AG08395 (cell line): ENCODE measurements around the gene NMB.
A peak's percentile ranks its signal among the peaks of the same experiment; 100 is the strongest.
"Not testable (repeated sequence)": the region's sequence is repeated elsewhere in the genome, so short reads cannot be mapped to it uniquely, and the experiment has no call there.

Experiments
- DNase-seq: peaks from one replicate; pipeline ENCODE4 v3.0.0; 2012; ENCODE audit warnings: mixed read lengths, low spot score

Gene NMB

DNA sequence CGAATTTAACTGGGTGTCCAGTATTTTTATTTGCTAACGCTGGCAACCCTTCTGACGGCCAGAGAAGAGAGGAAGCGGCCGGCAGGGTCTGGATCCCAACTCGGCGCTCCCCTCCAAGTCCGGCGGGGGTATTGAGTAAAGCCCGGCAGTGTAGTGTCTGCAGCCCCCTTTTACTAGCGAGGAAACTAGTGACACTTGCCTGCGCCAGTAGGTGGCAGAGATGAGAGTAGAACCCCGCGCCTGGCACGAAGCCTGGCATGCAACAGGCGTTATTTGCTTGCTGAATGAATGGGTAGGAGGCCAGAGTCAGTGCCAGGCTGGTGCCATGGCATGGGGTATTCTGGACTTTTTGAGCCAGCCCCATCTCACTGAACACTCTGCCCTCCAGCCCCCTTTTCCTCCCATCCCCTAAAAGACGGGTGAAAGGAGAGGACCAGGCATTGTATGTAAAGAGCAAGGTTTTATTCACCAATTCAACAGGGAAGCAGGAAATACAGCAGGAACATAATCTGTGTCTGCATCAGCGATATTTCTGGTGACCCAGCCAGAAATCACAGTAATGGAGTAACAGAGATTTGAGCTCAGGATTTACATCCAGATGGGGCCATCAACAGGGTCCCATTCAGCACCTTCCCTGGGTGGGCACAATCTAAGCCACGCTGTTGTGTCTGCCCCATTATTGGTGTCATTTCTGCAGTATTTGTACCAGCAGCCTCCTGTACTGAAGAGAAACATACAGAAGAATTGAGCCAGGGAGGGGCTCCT is 3.1 kb downstream of the NMB start:
- peak; percentile 68 for DNase-seq

DNA sequence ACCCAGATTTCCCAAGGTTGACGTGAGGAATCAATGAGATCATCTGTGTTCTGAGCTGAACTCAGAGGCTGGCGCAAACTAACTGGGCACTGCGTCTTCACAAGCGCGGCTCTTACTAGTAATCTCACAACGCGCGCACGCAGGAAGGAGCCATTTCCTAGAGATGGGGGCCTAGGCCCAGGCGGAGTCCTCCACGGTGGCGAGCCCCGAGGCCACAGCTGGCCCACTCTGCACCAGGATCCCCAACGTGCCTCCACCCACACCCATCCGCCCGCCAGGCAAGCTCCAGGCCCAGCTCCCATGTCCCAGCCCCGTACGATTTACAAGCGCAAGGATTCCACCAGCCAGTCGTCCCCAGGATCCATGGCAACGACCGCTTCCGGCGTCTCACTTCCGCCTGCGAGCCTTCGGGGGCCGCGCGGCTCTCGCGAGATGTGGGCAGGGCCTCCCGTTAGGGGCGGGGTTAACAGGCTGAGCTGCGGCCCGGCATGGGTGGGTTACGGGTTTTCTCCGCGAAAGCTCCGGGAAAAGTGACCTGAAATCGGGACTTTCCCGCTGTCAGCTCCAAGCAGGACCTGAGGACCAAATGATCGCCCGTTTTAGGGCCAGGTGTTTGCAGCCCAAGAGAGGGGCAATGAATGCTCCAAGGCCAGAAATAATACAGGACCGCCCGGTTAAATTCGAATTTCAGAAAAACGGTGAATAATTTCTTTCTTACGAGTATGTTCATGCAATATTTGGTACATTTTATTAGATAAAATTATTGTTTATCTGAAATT is 3.9 kb downstream of the NMB start, which contains the start of gene WDR73:
WDR73 (minus strand) TSS at position 374 of the 779 bp plus-strand sequence; CDS start at position 365, 9 bp downstream.
- peak; percentile 95 for DNase-seq

- DNase-seq: no peak
These were observed 4.5 kb downstream of the NMB start for GRCh38 chr15:84653584-84653909.

- DNase-seq: no peak
These were observed 8.3 kb downstream of the NMB start for GRCh38 chr15:84649706-84650105.

DNA sequence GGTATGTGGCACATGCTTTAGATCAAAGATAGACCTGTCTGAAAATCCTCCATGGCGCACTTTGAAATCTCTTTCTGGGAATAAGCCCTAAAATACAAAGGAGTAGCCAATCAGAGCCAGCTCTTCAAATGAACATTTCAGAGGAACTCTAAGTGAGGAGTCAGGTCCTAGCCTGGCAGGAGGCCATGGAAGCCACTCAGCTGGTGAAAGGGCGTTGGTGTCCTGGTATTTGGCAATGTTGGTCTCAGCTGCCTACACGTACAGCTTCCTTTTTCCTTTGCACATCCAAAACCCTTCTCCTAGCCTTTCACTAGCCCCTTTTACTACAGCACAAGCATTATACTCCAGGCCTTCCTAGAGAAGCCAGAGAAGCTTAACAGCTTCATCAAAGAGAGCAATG is 9.5 kb downstream of the NMB start:
- DNase-seq: no peak

DNA sequence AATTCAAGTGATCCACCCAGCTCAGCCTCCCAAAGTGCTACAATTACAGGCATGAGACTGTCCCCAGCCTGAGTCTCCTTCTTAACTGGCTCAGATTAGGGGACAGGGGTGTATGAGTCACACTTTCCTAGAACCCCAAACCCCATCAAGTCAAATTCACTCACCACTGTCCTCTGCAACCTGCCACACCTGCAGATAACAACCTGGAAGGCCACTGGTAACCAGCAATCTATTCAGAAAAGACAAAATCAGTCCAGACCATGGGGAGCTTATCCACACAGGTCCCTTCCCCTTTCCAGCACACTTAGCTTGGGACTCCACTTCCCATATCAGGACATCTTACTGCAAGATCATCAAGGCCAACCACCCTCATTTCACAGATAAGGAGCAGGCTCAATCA is 10.3 kb downstream of the NMB start:
- DNase-seq: no peak

- DNase-seq: no peak
These were observed 12.0 kb downstream of the NMB start for GRCh38 chr15:84645997-84646396.

- DNase-seq: no peak
These were observed 12.5 kb downstream of the NMB start for GRCh38 chr15:84645496-84645895.

GRCh38 chr15:84643838-84644237 is 14.2 kb downstream of the NMB start:
- DNase-seq: no peak

GRCh38 chr15:84642640-84643039 is 15.4 kb downstream of the NMB start:
- DNase-seq: not testable (repeated sequence)

- not testable (repeated sequence) for DNase-seq
These were observed 16.1 kb downstream of the NMB start for GRCh38 chr15:84641871-84642270.

- DNase-seq: no peak
These were observed 19.9 kb downstream of the NMB start for GRCh38 chr15:84638103-84638502.

GRCh38 chr15:84634228-84634837 is 23.7 kb downstream of the NMB start:
- DNase-seq: no peak

GRCh38 chr15:84633311-84634227 is 24.4 kb downstream of the NMB start:
- DNase-seq: peak; percentile 41

DNA sequence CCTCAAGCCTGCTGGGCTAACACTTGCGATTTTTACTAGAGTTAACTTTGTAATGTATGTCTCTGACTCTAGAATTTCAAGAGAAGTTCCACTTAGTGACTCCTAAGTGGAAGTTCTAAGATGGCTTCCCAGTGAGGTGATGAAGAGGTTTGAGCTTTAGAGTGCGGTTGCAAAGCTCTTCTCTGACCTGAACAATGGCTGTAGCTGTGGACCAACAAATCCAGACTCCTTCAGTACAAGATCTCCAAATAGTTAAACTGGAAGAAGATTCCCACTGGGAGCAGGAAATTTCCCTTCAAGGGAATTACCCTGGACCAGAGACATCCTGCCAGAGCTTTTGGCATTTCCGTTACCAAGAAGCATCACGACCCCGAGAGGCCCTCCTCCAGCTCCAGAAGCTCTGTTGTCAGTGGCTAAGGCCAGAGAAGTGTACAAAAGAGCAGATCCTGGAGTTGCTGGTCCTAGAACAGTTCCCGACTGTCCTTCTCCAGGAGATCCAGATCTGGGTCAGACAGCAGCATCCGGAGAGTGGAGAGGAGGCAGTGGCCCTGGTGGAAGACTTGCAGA is 26.2 kb downstream of the NMB start:
- no peak for DNase-seq

GRCh38 chr15:84629033-84629432 is 29.0 kb downstream of the NMB start:
- no peak for DNase-seq

GRCh38 chr15:84625123-84625522 is 32.9 kb downstream of the NMB start:
- no peak for DNase-seq

GRCh38 chr15:84624359-84624758 is 33.6 kb downstream of the NMB start:
- no peak for DNase-seq

DNA sequence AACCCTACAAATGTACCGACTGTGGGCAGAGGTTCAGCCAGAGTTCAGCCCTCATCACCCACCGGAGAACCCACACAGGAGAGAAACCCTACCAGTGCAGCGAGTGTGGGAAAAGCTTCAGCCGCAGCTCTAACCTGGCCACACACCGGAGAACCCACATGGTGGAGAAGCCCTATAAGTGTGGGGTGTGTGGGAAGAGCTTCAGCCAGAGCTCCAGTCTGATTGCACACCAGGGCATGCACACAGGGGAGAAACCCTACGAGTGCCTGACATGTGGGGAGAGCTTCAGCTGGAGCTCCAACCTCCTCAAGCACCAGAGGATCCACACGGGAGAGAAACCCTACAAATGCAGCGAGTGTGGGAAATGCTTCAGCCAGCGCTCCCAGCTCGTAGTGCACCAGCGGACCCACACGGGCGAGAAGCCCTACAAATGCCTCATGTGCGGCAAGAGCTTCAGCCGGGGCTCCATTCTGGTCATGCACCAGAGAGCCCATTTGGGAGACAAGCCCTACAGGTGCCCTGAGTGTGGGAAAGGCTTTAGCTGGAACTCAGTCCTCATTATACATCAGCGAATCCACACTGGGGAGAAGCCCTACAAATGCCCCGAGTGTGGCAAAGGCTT is 36.5 kb downstream of the NMB start:
- DNase-seq: no peak

- DNase-seq: no peak
These were observed 37.4 kb downstream of the NMB start for GRCh38 chr15:84620626-84621025.

DNA sequence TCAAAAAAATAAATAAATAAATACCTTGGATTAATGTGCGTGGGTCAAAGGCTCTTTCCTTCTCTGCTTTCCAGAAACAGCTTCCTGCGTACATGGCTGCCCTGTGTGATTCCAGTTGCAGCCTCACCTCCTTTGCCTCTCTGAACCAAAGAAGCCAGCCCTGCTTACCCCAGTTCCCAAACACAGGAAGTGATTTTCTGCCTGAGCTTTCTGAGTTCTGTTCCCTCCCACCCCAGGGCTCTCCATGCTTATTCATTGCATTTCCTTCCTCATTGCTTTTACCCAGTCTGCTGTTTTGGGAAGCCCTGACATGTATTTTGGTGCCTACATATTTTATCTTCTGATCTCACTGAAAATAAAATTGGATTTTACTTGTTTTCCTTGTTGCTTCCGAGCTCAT is 41.8 kb downstream of the NMB start:
- no peak for DNase-seq
